Natural killer cell (primary cell): ENCODE results near the gene STAC2. TPM values are rescaled to one million over a fixed set of nuclear protein-coding genes. Genes with fewer than 3 reads are reported as not detected.
A peak's percentile ranks its signal among the peaks of the same experiment; 100 is the strongest.
"Not testable (repeated sequence)": the region's sequence is repeated elsewhere in the genome, so short reads cannot be mapped to it uniquely, and the experiment has no call there.

ENCODE experiments used
- ATAC-seq, 3 donors: fragments of 150-1000 bp in 2 of 3; fragments of 200-7000 bp in 1 of 3; cut with Tn5 transposase; 1 replicate in 1 of 3; 2 replicates in 2 of 3; pipeline ENCODE4 v1.10.0; 2021; ENCODE audit warnings: mild to moderate bottlenecking in 2 of 3, moderate library complexity in 2 of 3
- DNase-seq, 2 donors: peaks; one replicate each; pipeline versions ENCODE4 v3.0.0 to v3.0.0-alpha.2; 2013 to 2021; ENCODE audit warnings: mixed read lengths in 1 of 2
- H3K27ac ChIP-seq: one replicate; pipeline ENCODE4 v1.5.1; 2013; ENCODE audit warnings: mild to moderate bottlenecking, low read length
- H3K27me3 ChIP-seq: one replicate; pipeline ENCODE4 v1.6.1; 2013; ENCODE audit warnings: low read length; ENCODE audit not compliant: control insufficient read depth, insufficient read depth
- H3K36me3 ChIP-seq: one replicate; pipeline ENCODE4 v1.6.1; 2013; ENCODE audit warnings: low read length; ENCODE audit not compliant: control insufficient read depth, insufficient read depth
- H3K4me1 ChIP-seq: one replicate; pipeline ENCODE4 v1.6.1; 2013; ENCODE audit warnings: low read length; ENCODE audit not compliant: control insufficient read depth, insufficient read depth
- H3K4me3 ChIP-seq: one replicate; pipeline ENCODE4 v1.5.1; 2013; ENCODE audit warnings: low read length
- H3K9me3 ChIP-seq: one replicate; pipeline ENCODE4 v1.6.1; 2013; ENCODE audit warnings: low read length; ENCODE audit not compliant: control insufficient read depth, insufficient read depth
- H3K27ac Mint-ChIP-seq, 2 donors: one replicate each; pipeline ENCODE4 v1.8.0; 2022; ENCODE audit warnings: mild to moderate bottlenecking in 2 of 2, mixed read lengths in 2 of 2, moderate library complexity in 1 of 2
- H3K27me3 Mint-ChIP-seq, 2 donors: one replicate each; pipeline ENCODE4 v1.8.0; 2022; ENCODE audit warnings: low read depth in 2 of 2, mixed read lengths in 2 of 2
- H3K36me3 Mint-ChIP-seq: one replicate; pipeline ENCODE4 v1.8.0; 2022; ENCODE audit warnings: mixed read lengths
- H3K4me1 Mint-ChIP-seq, 2 donors: one replicate each; pipeline ENCODE4 v1.8.0; 2022; ENCODE audit warnings: mixed read lengths in 2 of 2
- H3K4me3 Mint-ChIP-seq: one replicate; pipeline ENCODE4 v1.8.0; 2022; ENCODE audit warnings: mild to moderate bottlenecking, moderate library complexity, mixed read lengths
- H3K9me3 Mint-ChIP-seq, 2 donors: one replicate each; pipeline ENCODE4 v1.8.0; 2022; ENCODE audit warnings: mixed read lengths in 2 of 2
- CTCF ChIP-seq: fragments of 200-600 bp; IDR thresholded peaks from one replicate; pipeline ENCODE4 v1.8.0; 2022; ENCODE audit warnings: antibody characterized with exemption
- WGBS: methylation state at CpG from one replicate; pipeline ENCODE4 v1.1.7; 2013; ENCODE audit warnings: missing lambda C conversion rate; ENCODE audit not compliant: insufficient coverage; 5-methylcytosine and 5-hydroxymethylcytosine counted together
- intact Hi-C: fragments of 100-400 bp; cut with micrococcal nuclease; formaldehyde crosslinking; loops from one replicate; pipeline ENCODE4 v1.14.2; 2022
- total RNA-seq, 4 donors: library from RNA; stranded (reverse); fragments of 120-200 nt in 1 of 4; gene quantifications; one replicate each; pipeline versions ENCODE4 v1.2.3 to v1.2.4, GENCODE V29; 2013 to 2022

The STAC2 gene
- total RNA-seq, 3 donors from 2014 or later (not counting 1 experiment from before 2014, with no cell fraction given) = not detected

GRCh38 chr17:39170109-39170508 lies 55.6 kb downstream of the STAC2 start:
- no peak overlapping the region for H3K27ac Mint-ChIP-seq
- H3K4me1 ChIP-seq = peaks cover 38% of the 10 kb centered on the region

GRCh38 chr17:39169518-39169917 lies 56.2 kb downstream of the STAC2 start:
- no peak overlapping the region for H3K27ac ChIP-seq
- intact Hi-C loops = loop anchor here (5.0 kb wide), 1 partner anchor 63 kb away; no protein-coding TSS in a partner anchor
- H3K9me3 ChIP-seq = no peaks in the 10 kb centered on the region
- no peak overlapping the region for H3K27ac Mint-ChIP-seq
- H3K36me3 ChIP-seq = no peaks in the 10 kb centered on the region
- no peak for DNase-seq
- 72% methylated on average over 2 of the region's 3 CpGs for WGBS
- H3K27me3 Mint-ChIP-seq = no peaks in the 10 kb centered on the region
- no peak overlapping the region for H3K4me3 Mint-ChIP-seq
- H3K4me1 Mint-ChIP-seq = peaks cover 24 to 37% of the 10 kb centered on the region in 2 donors
- no peak for ATAC-seq
- H3K4me3 ChIP-seq = no peak overlapping the region
- TF ChIP-seq CTCF = no peak
- no peaks in the 10 kb centered on the region for H3K9me3 Mint-ChIP-seq
- no peaks in the 10 kb centered on the region for H3K36me3 Mint-ChIP-seq
- no peaks in the 10 kb centered on the region for H3K27me3 ChIP-seq
- peaks cover 39% of the 10 kb centered on the region for H3K4me1 ChIP-seq

More at GRCh38 chr17:39170109-39170508, 55.6 kb downstream of the STAC2 start:
- ATAC-seq (no peak), DNase-seq (no peak)
- no peaks in the 10 kb centered on the region for H3K9me3 ChIP-seq
- 36% methylated on average over 4 of the region's 4 CpGs for WGBS
- peaks cover 18 to 37% of the 10 kb centered on the region in 2 donors for H3K4me1 Mint-ChIP-seq
- no peak overlapping the region for H3K4me3 Mint-ChIP-seq
- no peaks in the 10 kb centered on the region for H3K36me3 Mint-ChIP-seq
- no peak overlapping the region for H3K4me3 ChIP-seq
- H3K27ac ChIP-seq = no peak overlapping the region
- no peaks in the 10 kb centered on the region for H3K27me3 Mint-ChIP-seq
- no peaks in the 10 kb centered on the region for H3K9me3 Mint-ChIP-seq
- no peak for TF ChIP-seq CTCF
- intact Hi-C loops = no loop called here
- no peaks in the 10 kb centered on the region for H3K36me3 ChIP-seq
- no peaks in the 10 kb centered on the region for H3K27me3 ChIP-seq

GRCh38 chr17:39169101-39169500 lies 56.6 kb downstream of the STAC2 start:
- H3K4me1 Mint-ChIP-seq = peaks cover 28 to 39% of the 10 kb centered on the region in 2 donors
- no peak overlapping the region for H3K27ac Mint-ChIP-seq
- no peaks in the 10 kb centered on the region for H3K27me3 Mint-ChIP-seq

GRCh38 chr17:39168503-39168902 lies 57.2 kb downstream of the STAC2 start:
- H3K27ac Mint-ChIP-seq, H3K9me3 Mint-ChIP-seq, H3K36me3 ChIP-seq, H3K27me3 Mint-ChIP-seq, DNase-seq, H3K9me3 ChIP-seq, H3K36me3 Mint-ChIP-seq, H3K27me3 ChIP-seq, ATAC-seq, H3K27ac ChIP-seq, H3K4me3 Mint-ChIP-seq, H3K4me3 ChIP-seq: not testable (repeated sequence)
- 98% methylated on average over 10 of the region's 10 CpGs for WGBS
- peaks cover 41% of the 10 kb centered on the region for H3K4me1 ChIP-seq
- intact Hi-C loops = loop anchor here (5.0 kb wide), 1 partner anchor 64 kb away; no protein-coding TSS in a partner anchor
- peaks cover 31 to 39% of the 10 kb centered on the region in 2 donors for H3K4me1 Mint-ChIP-seq

More at GRCh38 chr17:39169101-39169500, 56.6 kb downstream of the STAC2 start:
- no peak overlapping the region for H3K4me3 ChIP-seq
- intact Hi-C loops = loop anchor here (5.0 kb wide), 1 partner anchor 63 kb away; no protein-coding TSS in a partner anchor
- no peak for ATAC-seq
- TF ChIP-seq CTCF = no peak
- peaks cover 41% of the 10 kb centered on the region for H3K4me1 ChIP-seq
- DNase-seq = no peak
- H3K27ac ChIP-seq = no peak overlapping the region
- peak overlapping the region; percentile 21 for H3K4me3 Mint-ChIP-seq
- H3K9me3 ChIP-seq = no peaks in the 10 kb centered on the region
- H3K36me3 Mint-ChIP-seq = no peaks in the 10 kb centered on the region
- no peaks in the 10 kb centered on the region for H3K27me3 ChIP-seq
- H3K36me3 ChIP-seq = no peaks in the 10 kb centered on the region
- 65% methylated on average over 14 of the region's 14 CpGs for WGBS
- no peaks in the 10 kb centered on the region for H3K9me3 Mint-ChIP-seq
